Epithelial cell of prostate (primary cell): ENCODE results near the gene GLIS1.

Experiments used
- DNase-seq: peaks from one replicate; pipeline ENCODE4 v3.0.0-alpha.2; 2011; ENCODE audit warnings: low read depth, low spot score
- H3K27ac ChIP-seq: fragments of 450-650 bp; 2 replicates; pipeline ENCODE4 v1.5.1; 2017; ENCODE audit warnings: mild to moderate bottlenecking

Gene GLIS1

GRCh38 chr1:53681977-53682685 is 56.8 kb downstream of the GLIS1 start:
- no peak overlapping the region for H3K27ac ChIP-seq
- no peak for DNase-seq

GRCh38 chr1:53681351-53681976 is 57.5 kb downstream of the GLIS1 start:
- H3K27ac ChIP-seq: no peak overlapping the region
- no peak for DNase-seq

DNA sequence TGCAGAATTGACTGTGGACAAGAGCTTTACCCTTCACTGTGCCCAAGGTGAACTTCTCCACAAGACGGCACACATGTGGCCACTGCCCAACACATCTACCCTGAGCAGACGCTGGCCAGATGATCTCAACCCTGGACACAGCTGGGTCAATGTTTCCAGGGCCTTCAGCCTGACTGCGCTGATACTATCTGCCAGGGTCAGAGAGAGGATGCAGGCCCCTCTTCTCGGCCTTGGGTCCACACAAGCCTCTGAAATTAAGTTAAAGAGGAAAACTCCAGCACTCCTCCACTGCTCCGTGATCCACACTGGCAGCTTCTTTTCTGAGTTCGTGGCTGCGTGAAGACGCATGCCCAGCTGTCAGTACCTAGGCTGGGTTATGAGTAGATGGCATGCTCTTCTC is 58.1 kb downstream of the GLIS1 start:
- no peak overlapping the region for H3K27ac ChIP-seq
- no peak for DNase-seq

GRCh38 chr1:53678938-53679825 is 59.8 kb downstream of the GLIS1 start:
- DNase-seq: no peak
- no peak overlapping the region for H3K27ac ChIP-seq

- no peak overlapping the region for H3K27ac ChIP-seq
- no peak for DNase-seq
Observed at GRCh38 chr1:53678507-53678906, 60.5 kb downstream of the GLIS1 start.

GRCh38 chr1:53678046-53678445 is 60.9 kb downstream of the GLIS1 start:
- H3K27ac ChIP-seq: no peak overlapping the region
- no peak for DNase-seq

- H3K27ac ChIP-seq: no peak overlapping the region
- DNase-seq: no peak
Observed at GRCh38 chr1:53677486-53677885, 61.5 kb downstream of the GLIS1 start.

GRCh38 chr1:53672785-53673184 is 66.2 kb downstream of the GLIS1 start:
- no peak overlapping the region for H3K27ac ChIP-seq
- no peak for DNase-seq

GRCh38 chr1:53672243-53672642 is 66.7 kb downstream of the GLIS1 start:
- DNase-seq: no peak
- H3K27ac ChIP-seq: no peak overlapping the region

DNA sequence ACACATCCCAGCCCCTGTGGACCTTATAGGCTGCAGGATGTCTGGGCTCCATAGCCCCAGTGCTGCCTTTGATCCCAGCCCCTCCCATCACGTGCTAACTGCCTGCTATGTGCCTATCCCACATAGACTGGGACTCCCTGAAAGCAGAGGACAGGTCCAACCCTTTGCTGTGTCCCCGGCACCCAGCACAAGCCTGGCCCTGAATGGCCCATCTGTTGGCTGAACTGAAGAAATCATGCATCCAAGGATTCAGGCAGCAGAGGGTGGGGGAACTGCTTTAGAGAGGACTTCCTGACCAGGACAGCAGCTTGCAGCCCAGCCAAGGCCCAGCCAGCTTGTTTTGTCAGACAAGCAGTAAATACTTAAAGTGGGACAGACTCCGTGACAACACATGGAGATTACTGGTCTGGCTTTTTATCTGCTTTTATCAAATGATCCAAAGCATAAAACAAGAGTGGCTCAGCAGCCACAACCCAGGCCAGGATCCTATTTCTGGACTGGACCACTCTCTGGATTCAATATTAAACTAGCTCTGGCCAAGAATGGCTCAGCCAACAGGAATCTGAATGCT is 69.3 kb downstream of the GLIS1 start:
- H3K27ac ChIP-seq: no peak overlapping the region
- no peak for DNase-seq

- H3K27ac ChIP-seq: no peak overlapping the region
- DNase-seq: no peak
Observed at GRCh38 chr1:53666566-53666965, 72.4 kb downstream of the GLIS1 start.

DNA sequence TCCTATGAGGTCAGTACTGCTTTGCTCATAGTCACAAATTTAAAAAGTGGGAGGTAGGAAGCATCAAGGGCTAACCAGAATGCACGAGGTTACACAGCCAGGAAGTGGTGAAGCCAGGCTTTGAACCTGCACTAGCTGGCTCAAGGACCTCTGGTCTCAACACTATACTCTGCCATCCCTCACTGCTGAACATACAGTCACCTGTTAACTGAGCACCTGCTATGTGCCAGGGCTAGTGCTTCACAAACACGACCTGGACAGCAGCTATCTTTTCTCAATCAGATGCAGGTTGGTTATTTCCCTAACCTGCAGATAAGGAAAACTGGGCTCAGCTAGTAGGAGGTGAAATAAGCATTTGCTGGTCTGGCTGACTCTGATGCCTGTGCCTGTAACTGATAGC is 73.0 kb downstream of the GLIS1 start:
- no peak for DNase-seq
- H3K27ac ChIP-seq: no peak overlapping the region

GRCh38 chr1:53663529-53664300 is 75.2 kb downstream of the GLIS1 start:
- DNase-seq: no peak
- no peak overlapping the region for H3K27ac ChIP-seq

DNA sequence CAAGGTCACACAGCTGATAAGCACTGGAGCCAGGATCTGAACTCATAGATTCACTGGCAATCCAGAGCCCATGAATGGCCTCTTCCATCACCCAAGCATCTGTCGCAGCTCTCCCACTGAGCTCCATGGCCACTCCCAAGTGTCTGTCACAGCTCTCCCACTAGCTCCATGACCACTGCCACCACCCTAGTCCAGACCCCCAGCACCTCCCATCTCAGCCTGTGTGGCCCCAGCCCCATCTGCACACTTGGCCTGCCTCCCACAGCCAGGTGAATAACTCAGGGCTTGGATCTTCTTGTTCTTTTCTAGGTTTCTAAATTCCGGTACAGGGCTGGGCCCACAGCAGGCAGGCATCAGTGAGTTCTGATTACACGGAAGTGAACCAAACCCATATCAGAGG is 76.0 kb downstream of the GLIS1 start:
- no peak overlapping the region for H3K27ac ChIP-seq
- DNase-seq: no peak

- H3K27ac ChIP-seq: no peak overlapping the region
- no peak for DNase-seq
Observed at GRCh38 chr1:53662169-53662568, 76.8 kb downstream of the GLIS1 start.

DNA sequence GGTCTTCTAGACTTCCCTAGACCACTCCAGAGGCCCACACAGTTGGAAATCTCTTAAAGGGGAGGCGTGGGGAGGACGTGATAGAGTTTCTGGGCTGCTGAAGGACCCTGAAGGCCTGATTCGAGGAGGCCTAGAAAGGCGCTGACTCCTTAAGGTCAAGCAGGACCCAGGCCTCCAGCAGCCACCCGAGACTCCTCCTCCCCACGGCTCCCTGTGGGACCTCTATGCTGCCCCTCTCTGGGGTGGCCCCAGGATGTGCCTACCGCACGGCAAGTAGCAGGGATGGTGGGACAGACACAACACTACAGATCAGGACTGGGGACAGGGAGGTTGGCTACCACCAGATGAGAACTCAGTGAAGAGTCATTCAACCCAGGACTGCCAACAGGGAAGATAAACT is 77.5 kb downstream of the GLIS1 start:
- H3K27ac ChIP-seq: no peak overlapping the region
- no peak for DNase-seq

- DNase-seq: no peak
Observed at GRCh38 chr1:53660666-53661065, 78.3 kb downstream of the GLIS1 start.

DNA sequence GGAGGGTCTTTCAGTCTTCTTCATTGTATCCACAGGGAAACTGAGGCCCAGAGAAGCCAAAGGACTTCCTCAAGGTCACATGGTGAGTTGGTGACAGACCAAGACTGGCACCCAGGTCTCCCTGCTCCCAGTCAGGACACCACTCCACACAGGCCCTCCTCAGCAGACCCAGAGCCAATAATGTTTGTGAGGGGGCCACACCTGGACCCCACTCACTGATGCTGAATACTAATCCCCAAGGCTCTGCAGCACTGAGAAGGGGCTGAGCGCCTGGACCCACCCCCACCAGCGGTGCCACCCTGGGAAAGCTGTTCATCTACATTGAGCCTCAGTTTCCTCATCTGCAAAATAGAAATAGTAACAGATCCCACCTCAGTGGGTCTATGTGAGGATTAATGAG is 79.5 kb downstream of the GLIS1 start:
- no peak for DNase-seq
- no peak overlapping the region for H3K27ac ChIP-seq

More at GRCh38 chr1:53660666-53661065, 78.3 kb downstream of the GLIS1 start:
- H3K27ac ChIP-seq: no peak overlapping the region

DNA sequence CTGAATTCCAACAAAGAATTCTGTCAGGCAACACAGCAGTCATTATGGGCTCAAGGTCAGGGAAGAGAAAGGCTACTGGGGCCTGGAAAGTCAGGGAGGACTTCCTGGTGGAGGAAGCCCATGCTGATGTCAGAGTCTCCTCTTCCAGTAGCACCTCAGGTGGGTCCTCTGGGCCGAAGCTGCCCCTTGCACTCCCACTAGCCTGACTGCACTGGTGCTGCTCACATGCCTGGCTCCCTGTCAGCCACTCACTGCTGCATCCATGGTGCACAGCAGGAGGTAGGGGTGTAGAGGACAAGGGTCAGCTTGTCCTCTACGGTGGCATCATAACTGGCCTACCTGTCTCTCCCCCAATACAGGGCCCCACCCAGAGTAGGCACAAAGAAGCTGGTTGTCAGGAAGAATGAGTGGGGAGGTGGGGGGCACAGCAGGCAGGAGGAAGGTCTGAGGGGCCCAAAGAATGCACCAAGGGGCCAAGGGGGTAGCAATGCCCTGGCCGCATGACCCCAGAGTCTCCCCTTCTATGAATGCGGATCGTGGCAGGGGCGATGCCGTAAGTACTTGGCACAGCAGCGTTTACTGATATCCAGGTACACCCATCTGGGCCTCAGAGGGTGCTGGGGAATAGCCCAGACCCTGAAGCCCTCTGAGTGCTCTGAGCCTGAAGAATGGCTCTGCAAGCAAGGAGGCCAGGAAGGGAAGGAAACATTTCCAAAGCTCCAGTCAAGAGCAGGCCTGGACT is 80.3 kb downstream of the GLIS1 start:
- no peak for DNase-seq

More for the DNA sequence above, 80.3 kb downstream of the GLIS1 start:
- H3K27ac ChIP-seq: no peak overlapping the region
